Liver (tissue), 9 donors: Measurements from ENCODE around the gene ATP6V1C2. TPM values are rescaled to one million over a fixed set of nuclear protein-coding genes. Genes with fewer than 3 reads are reported as not detected.

ENCODE experiments used
- DNase-seq: peaks from one replicate; pipeline ENCODE4 v3.0.0-alpha.2; 2017; ENCODE audit warnings: low spot score
- H3K27ac ChIP-seq, 2 donors: one replicate each; pipeline ENCODE4 v1.7.0; 2013; ENCODE audit warnings: inconsistent platforms in 2 of 2, low read length in 2 of 2, control low read depth in 1 of 2, low read depth in 1 of 2, mild to moderate bottlenecking in 1 of 2
- H3K27me3 ChIP-seq, 4 donors: one replicate each; pipeline versions ENCODE4 v1.6.1 to v1.7.0; 2013; ENCODE audit warnings: low read length in 3 of 4, inconsistent platforms in 1 of 4, mild to moderate bottlenecking in 1 of 4, moderate library complexity in 1 of 4; ENCODE audit not compliant: control insufficient read depth in 4 of 4, insufficient read depth in 4 of 4
- H3K36me3 ChIP-seq, 4 donors: one replicate each; pipeline versions ENCODE4 v1.6.1 to v1.7.0; 2013; ENCODE audit warnings: low read length in 3 of 4, mild to moderate bottlenecking in 3 of 4, low read depth in 1 of 4, moderate library complexity in 1 of 4; ENCODE audit not compliant: control insufficient read depth in 4 of 4, insufficient read depth in 3 of 4
- H3K4me1 ChIP-seq, 4 donors: one replicate each; pipeline versions ENCODE4 v1.6.1 to v1.7.0; 2013; ENCODE audit warnings: low read length in 3 of 4, mild to moderate bottlenecking in 3 of 4, moderate library complexity in 1 of 4; ENCODE audit not compliant: control insufficient read depth in 4 of 4, insufficient read depth in 4 of 4
- H3K4me3 ChIP-seq, 3 donors: one replicate each; pipeline versions ENCODE4 v1.6.1 to v1.7.0; 2013; ENCODE audit warnings: low read length in 3 of 3, control low read depth in 1 of 3, low read depth in 1 of 3, mild to moderate bottlenecking in 1 of 3
- H3K9ac ChIP-seq, 2 donors: one replicate each; pipeline ENCODE4 v1.7.0; 2013; ENCODE audit warnings: low read length in 2 of 2, mild to moderate bottlenecking in 2 of 2, moderate library complexity in 2 of 2, control low read depth in 1 of 2, low read depth in 1 of 2
- H3K9me3 ChIP-seq, 4 donors: one replicate each; pipeline versions ENCODE4 v1.6.1 to v1.7.0; 2013; ENCODE audit warnings: low read length in 3 of 4; ENCODE audit not compliant: control insufficient read depth in 4 of 4
- EGR1 ChIP-seq, 2 donors: IDR thresholded peaks; 2 replicates each; pipeline ENCODE4 v1.6.1; 2016 to 2018; ENCODE audit warnings: antibody characterized with exemption in 2 of 2, low read depth in 2 of 2
- FOXA1 ChIP-seq: IDR thresholded peaks from 2 replicates; pipeline ENCODE4 v1.6.1; 2016; ENCODE audit warnings: antibody characterized with exemption
- FOXA2 ChIP-seq: IDR thresholded peaks from 2 replicates; pipeline ENCODE4 v1.6.1; 2016; ENCODE audit warnings: antibody characterized with exemption
- GABPA ChIP-seq, 2 donors: IDR thresholded peaks in 1 of 2; conservative IDR thresholded peaks in 1 of 2; 2 replicates each; pipeline ENCODE4 v1.6.1; 2016; ENCODE audit warnings: antibody characterized with exemption in 2 of 2, mild to moderate bottlenecking in 1 of 2, moderate library complexity in 1 of 2
- HNF4A ChIP-seq, 2 donors: conservative IDR thresholded peaks; 2 replicates each; pipeline ENCODE4 v1.6.1; 2016; ENCODE audit warnings: antibody characterized with exemption in 2 of 2, mild to moderate bottlenecking in 2 of 2
- HNF4G ChIP-seq: IDR thresholded peaks from 2 replicates; pipeline ENCODE4 v1.6.1; 2016; ENCODE audit warnings: antibody characterized with exemption
- NR2F2 ChIP-seq: IDR thresholded peaks from 2 replicates; pipeline ENCODE4 v1.6.1; 2016; ENCODE audit warnings: antibody characterized with exemption
- SP1 ChIP-seq: IDR thresholded peaks from 2 replicates; pipeline ENCODE4 v1.6.1; 2018; ENCODE audit warnings: antibody characterized with exemption, mild to moderate bottlenecking
- TAF1 ChIP-seq: conservative IDR thresholded peaks from 2 replicates; pipeline ENCODE4 v1.6.1; 2016; ENCODE audit warnings: antibody characterized with exemption, mild to moderate bottlenecking
- YY1 ChIP-seq: IDR thresholded peaks from 2 replicates; pipeline ENCODE4 v1.6.1; 2016; ENCODE audit warnings: antibody characterized with exemption, mild to moderate bottlenecking
- WGBS: extraction: QIAGEN DNeasy Blood & Tissue Kit; methylation state at CpG from one replicate; pipeline ENCODE4 v1.1.7; 2013; 5-methylcytosine and 5-hydroxymethylcytosine counted together
- polyA plus RNA-seq, 2 donors: library from polyadenylated mRNA; stranded (reverse) in 1 of 2; unstranded in 1 of 2; fragments of 200-250 nt in 1 of 2; fragments of >200 nt in 1 of 2; fragmentation: Nextera tagmentation in 1 of 2; extraction: Ambion mirVana in 1 of 2; gene quantifications; one replicate each; pipeline versions ENCODE4 v1.2.1 to v1.2.3, GENCODE V29; 2013 to 2015
- total RNA-seq, 2 donors: library from RNA; depleted of rRNA; stranded (reverse); fragments of >200 nt; gene quantifications; one replicate each; pipeline ENCODE4 v1.2.3, GENCODE V29; 2014
- TF ChIP-seq, protein P1 (sequence below): IDR thresholded peaks from 2 replicates; pipeline ENCODE4 v1.6.1; 2016; ENCODE audit warnings: antibody characterized with exemption
- TF ChIP-seq, protein P2 (sequence below): IDR thresholded peaks from 2 replicates; pipeline ENCODE4 v1.6.1; 2016; ENCODE audit warnings: antibody characterized with exemption
- TF ChIP-seq, protein P3 (sequence below): IDR thresholded peaks from 2 replicates; pipeline ENCODE4 v1.6.1; 2016; ENCODE audit warnings: antibody characterized with exemption, mild to moderate bottlenecking
- TF ChIP-seq, protein P4 (sequence below): IDR thresholded peaks from 2 replicates; pipeline ENCODE4 v1.6.1; 2016; ENCODE audit warnings: antibody characterized with exemption
- donor health status: healthy.
- donor health status: healthy.
- donor health status: healthy.
- donor health status: healthy.
- donor health status: healthy.

ATP6V1C2 gene
- total and polyA plus RNA-seq, 4 donors: 0.08 to 0.66 (median 0.33) TPM

DNA sequence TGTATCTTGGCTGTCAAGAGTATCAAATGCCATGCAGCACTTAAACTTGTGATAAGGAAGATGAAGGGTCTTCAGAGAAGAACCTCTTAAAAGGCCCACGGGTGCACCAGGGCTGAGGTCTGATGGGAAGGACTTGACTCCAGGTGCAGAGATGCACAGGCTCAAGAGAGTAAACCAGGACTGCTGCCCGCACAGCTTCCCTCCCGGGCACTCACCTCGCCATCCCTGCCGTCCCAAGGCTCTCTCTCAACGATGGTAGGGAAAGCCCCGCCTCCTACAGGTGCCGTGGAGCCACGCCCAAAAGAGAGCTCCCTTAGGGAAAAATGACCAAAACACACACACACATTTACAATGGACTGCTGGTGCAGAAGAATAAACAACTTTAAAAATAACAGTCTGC lies 63.3 kb downstream of the ATP6V1C2 start (continued):
- TF ChIP-seq, protein P1, sequence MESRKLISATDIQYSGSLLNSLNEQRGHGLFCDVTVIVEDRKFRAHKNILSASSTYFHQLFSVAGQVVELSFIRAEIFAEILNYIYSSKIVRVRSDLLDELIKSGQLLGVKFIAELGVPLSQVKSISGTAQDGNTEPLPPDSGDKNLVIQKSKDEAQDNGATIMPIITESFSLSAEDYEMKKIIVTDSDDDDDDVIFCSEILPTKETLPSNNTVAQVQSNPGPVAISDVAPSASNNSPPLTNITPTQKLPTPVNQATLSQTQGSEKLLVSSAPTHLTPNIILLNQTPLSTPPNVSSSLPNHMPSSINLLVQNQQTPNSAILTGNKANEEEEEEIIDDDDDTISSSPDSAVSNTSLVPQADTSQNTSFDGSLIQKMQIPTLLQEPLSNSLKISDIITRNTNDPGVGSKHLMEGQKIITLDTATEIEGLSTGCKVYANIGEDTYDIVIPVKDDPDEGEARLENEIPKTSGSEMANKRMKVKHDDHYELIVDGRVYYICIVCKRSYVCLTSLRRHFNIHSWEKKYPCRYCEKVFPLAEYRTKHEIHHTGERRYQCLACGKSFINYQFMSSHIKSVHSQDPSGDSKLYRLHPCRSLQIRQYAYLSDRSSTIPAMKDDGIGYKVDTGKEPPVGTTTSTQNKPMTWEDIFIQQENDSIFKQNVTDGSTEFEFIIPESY: no peak
- TF ChIP-seq, protein P2, sequence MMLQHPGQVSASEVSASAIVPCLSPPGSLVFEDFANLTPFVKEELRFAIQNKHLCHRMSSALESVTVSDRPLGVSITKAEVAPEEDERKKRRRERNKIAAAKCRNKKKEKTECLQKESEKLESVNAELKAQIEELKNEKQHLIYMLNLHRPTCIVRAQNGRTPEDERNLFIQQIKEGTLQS: no peak
- no peak for TF ChIP-seq FOXA1

DNA sequence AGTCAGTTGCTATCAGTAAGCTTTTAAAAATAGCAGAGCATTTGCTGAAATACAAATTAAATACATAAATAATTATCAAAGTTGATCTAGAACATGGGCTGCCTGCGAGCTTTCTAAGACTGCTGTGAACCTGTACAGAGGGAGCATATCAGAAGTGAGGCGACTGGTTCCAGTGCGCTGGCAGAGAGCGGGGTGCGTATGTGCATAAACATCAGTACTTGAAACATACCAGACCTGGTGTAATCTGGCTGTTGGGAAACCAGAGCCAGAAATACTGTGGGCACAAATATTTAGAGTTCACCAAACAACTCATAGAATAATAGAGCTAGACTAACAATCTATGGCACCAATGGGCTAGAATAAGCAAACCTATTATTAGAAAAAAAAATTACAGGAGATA lies 63.8 kb downstream of the ATP6V1C2 start:
- TF ChIP-seq YY1: no peak
- TF ChIP-seq, protein P1: no peak
- TF ChIP-seq TAF1: no peak
- no peak for TF ChIP-seq GABPA (IDR thresholded peaks at IDR 0.05 in 1 of 2, conservative IDR thresholded peaks at IDR 0.05 in 1 of 2)
- TF ChIP-seq, protein P3, sequence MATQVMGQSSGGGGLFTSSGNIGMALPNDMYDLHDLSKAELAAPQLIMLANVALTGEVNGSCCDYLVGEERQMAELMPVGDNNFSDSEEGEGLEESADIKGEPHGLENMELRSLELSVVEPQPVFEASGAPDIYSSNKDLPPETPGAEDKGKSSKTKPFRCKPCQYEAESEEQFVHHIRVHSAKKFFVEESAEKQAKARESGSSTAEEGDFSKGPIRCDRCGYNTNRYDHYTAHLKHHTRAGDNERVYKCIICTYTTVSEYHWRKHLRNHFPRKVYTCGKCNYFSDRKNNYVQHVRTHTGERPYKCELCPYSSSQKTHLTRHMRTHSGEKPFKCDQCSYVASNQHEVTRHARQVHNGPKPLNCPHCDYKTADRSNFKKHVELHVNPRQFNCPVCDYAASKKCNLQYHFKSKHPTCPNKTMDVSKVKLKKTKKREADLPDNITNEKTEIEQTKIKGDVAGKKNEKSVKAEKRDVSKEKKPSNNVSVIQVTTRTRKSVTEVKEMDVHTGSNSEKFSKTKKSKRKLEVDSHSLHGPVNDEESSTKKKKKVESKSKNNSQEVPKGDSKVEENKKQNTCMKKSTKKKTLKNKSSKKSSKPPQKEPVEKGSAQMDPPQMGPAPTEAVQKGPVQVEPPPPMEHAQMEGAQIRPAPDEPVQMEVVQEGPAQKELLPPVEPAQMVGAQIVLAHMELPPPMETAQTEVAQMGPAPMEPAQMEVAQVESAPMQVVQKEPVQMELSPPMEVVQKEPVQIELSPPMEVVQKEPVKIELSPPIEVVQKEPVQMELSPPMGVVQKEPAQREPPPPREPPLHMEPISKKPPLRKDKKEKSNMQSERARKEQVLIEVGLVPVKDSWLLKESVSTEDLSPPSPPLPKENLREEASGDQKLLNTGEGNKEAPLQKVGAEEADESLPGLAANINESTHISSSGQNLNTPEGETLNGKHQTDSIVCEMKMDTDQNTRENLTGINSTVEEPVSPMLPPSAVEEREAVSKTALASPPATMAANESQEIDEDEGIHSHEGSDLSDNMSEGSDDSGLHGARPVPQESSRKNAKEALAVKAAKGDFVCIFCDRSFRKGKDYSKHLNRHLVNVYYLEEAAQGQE: no peak
- TF ChIP-seq EGR1 (IDR thresholded peaks at IDR 0.05; ENCODE audit: low read depth in 2 of 2): no peak
- TF ChIP-seq HNF4A (conservative IDR thresholded peaks at IDR 0.05): no peak
- TF ChIP-seq HNF4G: no peak
- no peak for DNase-seq
- Histone ChIP-seq H3K9ac (no peak overlapping the region), H3K27me3 (no peaks in the 10 kb centered on the region), H3K4me3 (no peak overlapping the region), H3K9me3 (no peaks in the 10 kb centered on the region), H3K4me1 (no peaks in the 10 kb centered on the region), H3K27ac (no peak overlapping the region), H3K36me3 (peaks cover 33 to 83% (median 71%) of the 10 kb centered on the region in 4 donors)
- 98% methylated on average over 5 of the region's 5 CpGs for WGBS

DNA sequence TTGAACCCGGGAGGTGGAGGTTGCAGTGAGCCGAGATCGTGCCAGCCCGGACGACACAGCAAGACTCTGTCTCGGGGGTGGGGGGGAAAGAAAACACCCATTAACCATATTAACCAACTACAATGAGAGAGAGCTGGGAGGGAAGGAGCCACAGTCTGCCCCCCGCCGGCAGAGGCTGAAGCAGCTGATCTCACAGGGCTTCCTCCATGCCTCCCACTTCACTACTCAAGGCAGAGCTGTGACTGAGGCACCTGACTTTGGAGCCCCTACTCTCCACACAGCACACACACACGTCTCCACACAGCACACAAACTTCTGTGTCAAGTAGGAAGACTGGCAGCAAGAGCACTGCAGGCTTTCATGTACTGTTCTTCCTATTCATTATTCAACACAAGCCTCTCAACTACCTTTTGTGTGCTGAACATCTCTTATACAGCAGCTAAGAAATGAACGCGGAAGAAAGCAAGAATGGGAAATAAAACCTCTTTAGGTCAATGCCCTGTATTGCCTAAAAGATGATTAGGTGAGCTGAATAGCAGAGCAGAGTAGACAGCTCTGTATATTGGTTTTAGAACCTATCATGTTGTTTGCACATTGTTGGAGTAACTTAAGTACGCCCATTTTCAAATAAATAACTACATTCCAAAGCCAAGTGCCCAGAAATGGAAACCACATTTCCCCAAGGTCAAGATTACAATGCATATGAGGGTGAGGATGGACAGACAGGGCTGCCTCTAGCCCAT lies 65.0 kb downstream of the ATP6V1C2 start:
- Histone ChIP-seq H3K27me3 (no peaks in the 10 kb centered on the region), H3K4me3 (no peak overlapping the region), H3K36me3 (peaks cover 31 to 92% (median 74%) of the 10 kb centered on the region in 4 donors), H3K4me1 (no peaks in the 10 kb centered on the region), H3K9me3 (no peaks in the 10 kb centered on the region), H3K9ac (no peak overlapping the region), H3K27ac (no peak overlapping the region)
- 93% methylated on average over 12 of the region's 12 CpGs for WGBS
- no peak for DNase-seq
- no peak for TF ChIP-seq HNF4A (conservative IDR thresholded peaks at IDR 0.05)
- TF ChIP-seq, protein P4, sequence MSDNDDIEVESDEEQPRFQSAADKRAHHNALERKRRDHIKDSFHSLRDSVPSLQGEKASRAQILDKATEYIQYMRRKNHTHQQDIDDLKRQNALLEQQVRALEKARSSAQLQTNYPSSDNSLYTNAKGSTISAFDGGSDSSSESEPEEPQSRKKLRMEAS: no peak
- no peak for TF ChIP-seq EGR1 (IDR thresholded peaks at IDR 0.05; ENCODE audit: low read depth in 2 of 2)
- TF ChIP-seq, protein P3: no peak
- TF ChIP-seq, protein P1: no peak
- no peak for TF ChIP-seq SP1
- TF ChIP-seq FOXA2: no peak
- TF ChIP-seq HNF4G: no peak
- no peak for TF ChIP-seq TAF1
- TF ChIP-seq NR2F2: no peak
